Neuronal stem cell (in vitro differentiated cells): ENCODE measurements around the gene INPP5J.

Experiments
- DNase-seq: peaks from one replicate; pipeline ENCODE4 v3.0.0-alpha.2; 2013; ENCODE audit warnings: low spot score
- H2AFZ ChIP-seq: one replicate; pipeline ENCODE4 v1.6.1; 2013; ENCODE audit warnings: mild to moderate bottlenecking, low read length, inconsistent platforms
- H2AK5ac ChIP-seq: 2 replicates; pipeline ENCODE4 v1.6.1; 2013; ENCODE audit warnings: low read depth, mild to moderate bottlenecking, inconsistent platforms, low read length, moderate library complexity, mixed read lengths
- H2BK120ac ChIP-seq: 2 replicates; pipeline ENCODE4 v1.6.1; 2013; ENCODE audit warnings: low read depth, mild to moderate bottlenecking, inconsistent platforms, low read length, moderate library complexity, mixed read lengths
- H2BK12ac ChIP-seq: one replicate; pipeline ENCODE4 v1.6.1; 2013; ENCODE audit warnings: low read length, inconsistent platforms
- H2BK15ac ChIP-seq: 2 replicates; pipeline ENCODE4 v1.6.1; 2013; ENCODE audit warnings: mild to moderate bottlenecking, low read length, inconsistent platforms, mixed read lengths
- H2BK5ac ChIP-seq: one replicate; pipeline ENCODE4 v1.6.1; 2013; ENCODE audit warnings: inconsistent platforms, mild to moderate bottlenecking, low read length, moderate library complexity
- H3K14ac ChIP-seq: one replicate; pipeline ENCODE4 v1.6.1; 2013; ENCODE audit warnings: low read length, inconsistent platforms
- H3K18ac ChIP-seq: 2 replicates; pipeline ENCODE4 v1.6.1; 2013; ENCODE audit warnings: low read length, inconsistent platforms
- H3K23ac ChIP-seq: 2 replicates; pipeline ENCODE4 v1.6.1; 2013; ENCODE audit warnings: low read depth, mild to moderate bottlenecking, mixed read lengths, low read length, inconsistent platforms; ENCODE audit not compliant: poor library complexity
- H3K27ac ChIP-seq: replicated peaks from 3 replicates; pipeline ENCODE4 v1.5.1; 2013; ENCODE audit warnings: low read length, inconsistent platforms
- H3K27me3 ChIP-seq, 3 experiments: 2 replicates each; pipeline ENCODE4 v1.6.1; 2013; ENCODE audit warnings: low read length in 3 of 3, mild to moderate bottlenecking in 2 of 3, inconsistent platforms in 1 of 3, low read depth in 1 of 3, mixed read lengths in 1 of 3, moderate library complexity in 1 of 3; ENCODE audit not compliant: control insufficient read depth in 3 of 3, insufficient read depth in 3 of 3
- H3K36me3 ChIP-seq, 2 donors: replicated peaks in 1 of 2; 2 replicates each; pipeline ENCODE4 v1.6.1; 2013; ENCODE audit warnings: low read length in 2 of 2; ENCODE audit not compliant: control insufficient read depth in 2 of 2, insufficient read depth in 2 of 2
- H3K4ac ChIP-seq: 2 replicates; pipeline ENCODE4 v1.6.1; 2013; ENCODE audit warnings: inconsistent platforms, mild to moderate bottlenecking, low read length, moderate library complexity
- H3K4me1 ChIP-seq, 2 donors: 1 replicate in 1 of 2; 2 replicates in 1 of 2; pipeline ENCODE4 v1.6.1; 2013; ENCODE audit warnings: low read length in 2 of 2, low read depth in 1 of 2; ENCODE audit not compliant: control insufficient read depth in 2 of 2, insufficient read depth in 1 of 2
- H3K4me2 ChIP-seq: one replicate; pipeline ENCODE4 v1.6.1; 2013; ENCODE audit warnings: mild to moderate bottlenecking, low read length, inconsistent platforms; ENCODE audit not compliant: insufficient read depth, poor library complexity, severe bottlenecking
- H3K4me3 ChIP-seq, 2 donors: 2 replicates each; pipeline ENCODE4 v1.5.1; 2013; ENCODE audit warnings: low read length in 2 of 2, mild to moderate bottlenecking in 2 of 2, inconsistent platforms in 1 of 2, moderate library complexity in 1 of 2
- H3K79me1 ChIP-seq: one replicate; pipeline ENCODE4 v1.6.1; 2013; ENCODE audit warnings: low read depth, mild to moderate bottlenecking, inconsistent platforms, low read length, moderate library complexity
- H3K9ac ChIP-seq: one replicate; pipeline ENCODE4 v1.6.1; 2013; ENCODE audit warnings: mild to moderate bottlenecking, low read depth, low read length, inconsistent platforms; ENCODE audit not compliant: poor library complexity
- H3K9me3 ChIP-seq, 2 donors: replicated peaks in 1 of 2; 2 replicates each; pipeline versions ENCODE3 to v1.6.1; 2013; ENCODE audit warnings: low read length in 2 of 2, mild to moderate bottlenecking in 2 of 2, inconsistent platforms in 1 of 2, low read depth in 1 of 2, mixed read lengths in 1 of 2, moderate library complexity in 1 of 2; ENCODE audit not compliant: control insufficient read depth in 2 of 2, insufficient read depth in 1 of 2
- H4K8ac ChIP-seq: one replicate; pipeline ENCODE4 v1.6.1; 2013; ENCODE audit warnings: low read depth, mild to moderate bottlenecking, inconsistent platforms, low read length, moderate library complexity
- H4K91ac ChIP-seq: one replicate; pipeline ENCODE4 v1.6.1; 2013; ENCODE audit warnings: low read length, low read depth, mild to moderate bottlenecking, inconsistent platforms; ENCODE audit not compliant: poor library complexity
- WGBS, 2 donors: extraction: QIAGEN DNeasy Blood & Tissue Kit; methylation state at CpG; one replicate each; pipeline ENCODE4 v1.1.7; 2013; ENCODE audit warnings: missing lambda C conversion rate in 2 of 2, mixed read lengths in 1 of 2; ENCODE audit not compliant: insufficient read length in 2 of 2, insufficient replicate concordance in 1 of 2; ENCODE audit errors: extremely low coverage in 2 of 2; 5-methylcytosine and 5-hydroxymethylcytosine counted together

The INPP5J gene

DNA sequence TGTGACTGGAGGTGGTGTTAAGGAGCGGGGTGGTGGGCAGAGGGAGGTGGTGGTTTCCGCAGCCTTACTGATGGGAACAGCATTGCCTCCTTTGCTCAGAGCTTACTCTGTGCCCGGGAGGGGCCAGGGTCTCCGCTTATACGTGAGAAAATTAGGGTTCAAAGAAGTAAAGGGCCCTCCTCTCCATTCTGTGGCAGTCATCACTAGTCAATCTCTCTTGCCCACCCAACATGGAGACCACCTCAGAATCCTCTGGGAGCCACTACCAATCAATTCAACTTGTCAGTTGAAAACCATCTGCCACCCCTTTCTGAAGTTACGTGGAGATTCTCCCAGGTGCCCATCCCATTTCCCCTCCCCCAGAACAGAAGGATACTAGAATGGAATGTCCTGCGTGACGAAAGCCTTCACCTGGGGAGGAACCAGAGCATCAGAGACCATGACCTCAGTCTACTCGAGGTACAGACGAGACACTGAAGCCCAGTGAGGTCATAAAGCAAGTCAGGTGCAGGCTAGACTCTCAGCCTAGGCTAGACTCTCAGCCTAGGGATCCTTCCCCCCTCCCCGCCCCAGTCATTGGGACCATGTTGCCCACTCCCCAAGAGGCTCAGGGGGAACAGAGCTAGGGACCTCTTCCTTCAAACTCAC, 17.4 kb upstream of the INPP5J start:
- H2BK12ac ChIP-seq, result no peak overlapping the region
- H2BK5ac ChIP-seq, result no peak overlapping the region
- no peak overlapping the region for H3K14ac ChIP-seq
- no peak overlapping the region for H3K4me2 ChIP-seq
- H2AK5ac ChIP-seq, result no peak overlapping the region
- H3K9ac ChIP-seq, result no peak overlapping the region
- H3K18ac ChIP-seq, result no peak overlapping the region
- H2BK15ac ChIP-seq, result no peak overlapping the region
- H4K8ac ChIP-seq, result no peak overlapping the region
- H2BK120ac ChIP-seq, result no peak overlapping the region
- H3K9me3 ChIP-seq, result peaks cover 0 to 2% of the 10 kb centered on the region in 2 donors
- DNase-seq, result no peak
- no peaks in the 10 kb centered on the region for H3K79me1 ChIP-seq
- no peak overlapping the region for H3K23ac ChIP-seq
- H3K4me1 ChIP-seq, result peaks cover 0 to 7% of the 10 kb centered on the region in 2 donors
- H2AFZ ChIP-seq, result no peak overlapping the region
- peaks cover 0 to 23% (median 0%) of the 10 kb centered on the region in 3 experiments for H3K27me3 ChIP-seq
- WGBS, 2 donors, result no CpG with 5 or more reads among the region's 11 CpGs
- H3K4me3 ChIP-seq, result no peak overlapping the region
- no peak overlapping the region for H4K91ac ChIP-seq
- no peak overlapping the region for H3K4ac ChIP-seq
- no peak overlapping the region for H3K27ac ChIP-seq
- H3K36me3 ChIP-seq, result peaks cover 4 to 10% of the 10 kb centered on the region in 2 donors

DNA sequence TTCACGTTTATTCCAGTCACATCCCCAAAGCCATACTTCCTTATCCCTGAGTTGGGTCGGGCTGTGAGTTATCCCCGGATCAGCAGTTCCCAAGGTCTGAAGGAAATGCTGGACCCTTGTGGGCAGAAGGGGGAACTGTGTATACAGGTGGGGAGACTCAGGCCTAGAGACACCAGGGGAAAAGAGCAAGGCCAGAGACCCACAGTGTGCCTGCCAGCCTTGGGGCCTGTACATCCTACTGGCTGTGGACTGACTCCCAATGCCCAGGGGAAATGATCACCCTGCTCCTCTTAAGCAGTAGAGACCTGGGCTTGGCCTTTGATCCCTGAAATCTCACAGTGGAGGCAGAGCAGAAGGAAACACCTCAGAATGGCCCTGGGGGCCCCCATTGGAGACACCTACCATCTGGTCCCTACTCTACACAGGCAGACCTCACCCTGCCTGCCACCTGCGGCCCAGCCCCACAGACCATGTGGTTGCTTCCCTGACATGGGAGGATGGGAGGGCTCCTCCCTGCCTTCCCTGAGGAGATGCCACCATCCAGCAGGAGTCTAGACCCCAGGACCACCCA, 16.7 kb upstream of the INPP5J start:
- H2BK120ac ChIP-seq, result no peak overlapping the region
- H3K4me1 ChIP-seq, result peaks cover 0 to 7% of the 10 kb centered on the region in 2 donors
- no peak for DNase-seq
- no peak overlapping the region for H4K8ac ChIP-seq
- H3K4ac ChIP-seq, result no peak overlapping the region
- no CpG with 5 or more reads among the region's 4 CpGs for whole genome bisulfite sequencing, 2 donors
- no peak overlapping the region for H2AFZ ChIP-seq
- H3K79me1 ChIP-seq, result no peaks in the 10 kb centered on the region
- peaks cover 3 to 8% of the 10 kb centered on the region in 2 donors for H3K36me3 ChIP-seq
- H3K27ac ChIP-seq, result no peak overlapping the region
- H3K9me3 ChIP-seq, result peaks cover 0 to 2% of the 10 kb centered on the region in 2 donors
- peak overlapping the region; percentile 45 for H3K9ac ChIP-seq
- peaks cover 0 to 23% (median 0%) of the 10 kb centered on the region in 3 experiments for H3K27me3 ChIP-seq
- H3K18ac ChIP-seq, result no peak overlapping the region
- H4K91ac ChIP-seq, result no peak overlapping the region
- H3K4me3 ChIP-seq, result no peak overlapping the region
- H2BK5ac ChIP-seq, result peak overlapping the region; percentile 69
- no peak overlapping the region for H3K14ac ChIP-seq
- no peak overlapping the region for H3K4me2 ChIP-seq
- H3K23ac ChIP-seq, result peak overlapping the region; percentile 49
- peak overlapping the region; percentile 88 for H2AK5ac ChIP-seq
- no peak overlapping the region for H2BK12ac ChIP-seq
- peak overlapping the region; percentile 69 for H2BK15ac ChIP-seq

DNA sequence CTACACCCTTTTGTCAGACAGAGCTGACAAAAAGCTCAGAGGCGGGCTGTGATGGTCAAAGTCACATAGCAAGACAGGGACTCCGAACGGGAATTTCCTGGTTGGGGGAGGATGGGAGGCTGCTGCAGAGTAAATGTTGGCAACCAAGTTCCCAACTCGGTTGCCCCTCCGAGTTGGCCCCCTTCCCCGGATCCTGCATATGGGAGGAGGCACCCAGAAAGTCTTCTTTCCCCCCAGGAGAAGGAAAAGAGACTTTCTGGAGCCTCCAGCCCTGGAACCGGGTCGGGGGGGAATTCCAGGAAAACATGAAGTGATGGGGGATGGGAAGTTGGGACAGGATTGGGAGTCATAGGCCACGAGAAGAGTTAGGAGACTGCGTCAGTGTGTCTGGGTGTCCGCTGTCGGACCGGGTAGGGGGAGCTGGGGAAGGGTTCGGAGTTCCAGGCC, 16.0 kb upstream of the INPP5J start:
- Histone ChIP-seq H2BK120ac (no peak overlapping the region), H3K4me1 (peaks cover 0 to 7% of the 10 kb centered on the region in 2 donors), H3K27me3 (peaks cover 0 to 23% (median 0%) of the 10 kb centered on the region in 3 experiments), H3K79me1 (no peaks in the 10 kb centered on the region), H3K36me3 (peaks cover 3 to 6% of the 10 kb centered on the region in 2 donors), H4K8ac (no peak overlapping the region), H3K27ac (no peak overlapping the region), H3K9ac (peak overlapping the region; percentile 74), H3K4me2 (peak overlapping the region; percentile 90), H4K91ac (no peak overlapping the region), H2AK5ac (no peak overlapping the region), H3K4ac (no peak overlapping the region), H2BK15ac (no peak overlapping the region), H3K23ac (no peak overlapping the region), H3K9me3 (peaks cover 0 to 2% of the 10 kb centered on the region in 2 donors), H2BK5ac (peak overlapping the region; percentile 69), H2BK12ac (no peak overlapping the region), H3K18ac (peak overlapping the region; percentile 98), H3K14ac (no peak overlapping the region), H3K4me3 (peak overlapping the region; percentile 49 to 87), H2AFZ (peak overlapping the region; percentile 98)
- WGBS, 2 donors, result no CpG with 5 or more reads among the region's 14 CpGs
- no peak for DNase-seq

DNA sequence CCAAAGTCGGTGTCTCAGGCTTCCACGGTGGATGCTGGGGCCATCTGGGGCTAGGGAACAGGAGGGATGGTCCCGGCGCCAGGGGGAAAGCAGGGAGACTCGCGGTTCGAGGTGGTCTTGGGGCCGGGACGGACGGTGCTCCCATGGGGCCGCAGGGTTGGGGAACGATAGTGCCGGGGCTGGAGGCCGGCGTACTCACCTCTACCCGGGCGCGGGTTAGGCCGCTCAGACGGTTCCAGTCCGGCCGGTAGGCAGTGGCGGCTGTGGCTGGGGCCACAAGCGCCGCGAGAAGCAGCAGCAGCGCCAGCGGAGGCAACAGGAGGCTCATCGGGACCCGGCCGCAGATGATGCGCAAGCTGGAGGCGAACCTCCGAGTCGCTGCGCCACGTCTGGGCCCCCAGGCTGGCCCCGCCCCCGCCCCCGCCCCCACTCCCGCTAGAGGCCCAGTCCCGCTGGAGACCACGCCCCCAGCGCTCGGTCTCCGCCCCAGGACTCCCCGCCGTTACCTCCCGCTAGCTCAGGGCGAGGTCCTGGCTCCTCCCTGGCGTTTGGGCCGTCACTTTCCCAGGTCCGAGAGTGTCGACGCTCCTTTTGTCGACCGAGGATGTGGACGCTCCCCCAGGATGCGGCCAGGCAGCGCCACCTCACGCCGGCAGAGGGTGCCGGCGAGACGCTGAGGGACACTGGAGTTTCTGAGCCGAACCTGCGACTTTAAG, 15.4 kb upstream of the INPP5J start, which contains the start of gene SELENOM:
TSS of gene SELENOM (minus strand) at position 391 of the 716 bp plus-strand sequence. CDS start at position 328, 63 bp downstream.
- Histone ChIP-seq H3K79me1 (no peaks in the 10 kb centered on the region), H3K27me3 (peaks cover 0 to 23% (median 0%) of the 10 kb centered on the region in 3 experiments), H3K4ac (no peak within 1 kb of the TSS), H3K23ac (peak within 1 kb of the TSS; percentile 76), H4K91ac (no peak within 1 kb of the TSS), H4K8ac (no peak within 1 kb of the TSS), H3K4me1 (peaks cover 0 to 7% of the 10 kb centered on the region in 2 donors), H3K9me3 (peaks cover 0 to 1% of the 10 kb centered on the region in 2 donors), H3K27ac (peak within 1 kb of the TSS; percentile 45), H2BK120ac (no peak within 1 kb of the TSS), H2BK15ac (peak within 1 kb of the TSS; percentile 69), H3K14ac (no peak within 1 kb of the TSS), H3K4me2 (peak within 1 kb of the TSS; percentile 90), H2AFZ (peak within 1 kb of the TSS; percentile 98), H3K36me3 (peaks cover 1 to 2% of the 10 kb centered on the region in 2 donors), H2BK5ac (peak within 1 kb of the TSS; percentile 69), H2AK5ac (peak within 1 kb of the TSS; percentile 88), H3K9ac (peak within 1 kb of the TSS; percentile 74), H3K18ac (peak within 1 kb of the TSS; percentile 98), H2BK12ac (no peak within 1 kb of the TSS), H3K4me3 (peak within 1 kb of the TSS; percentile 49 to 87)
- peak; percentile 92 for DNase-seq
- no CpG with 5 or more reads among the region's 67 CpGs for WGBS, 2 donors
